ENCODE results near the gene CPSF4.

- TF ChIP-seq, protein P1, sequence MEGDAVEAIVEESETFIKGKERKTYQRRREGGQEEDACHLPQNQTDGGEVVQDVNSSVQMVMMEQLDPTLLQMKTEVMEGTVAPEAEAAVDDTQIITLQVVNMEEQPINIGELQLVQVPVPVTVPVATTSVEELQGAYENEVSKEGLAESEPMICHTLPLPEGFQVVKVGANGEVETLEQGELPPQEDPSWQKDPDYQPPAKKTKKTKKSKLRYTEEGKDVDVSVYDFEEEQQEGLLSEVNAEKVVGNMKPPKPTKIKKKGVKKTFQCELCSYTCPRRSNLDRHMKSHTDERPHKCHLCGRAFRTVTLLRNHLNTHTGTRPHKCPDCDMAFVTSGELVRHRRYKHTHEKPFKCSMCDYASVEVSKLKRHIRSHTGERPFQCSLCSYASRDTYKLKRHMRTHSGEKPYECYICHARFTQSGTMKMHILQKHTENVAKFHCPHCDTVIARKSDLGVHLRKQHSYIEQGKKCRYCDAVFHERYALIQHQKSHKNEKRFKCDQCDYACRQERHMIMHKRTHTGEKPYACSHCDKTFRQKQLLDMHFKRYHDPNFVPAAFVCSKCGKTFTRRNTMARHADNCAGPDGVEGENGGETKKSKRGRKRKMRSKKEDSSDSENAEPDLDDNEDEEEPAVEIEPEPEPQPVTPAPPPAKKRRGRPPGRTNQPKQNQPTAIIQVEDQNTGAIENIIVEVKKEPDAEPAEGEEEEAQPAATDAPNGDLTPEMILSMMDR (IDR thresholded peaks at IDR 0.05), result no peak
- TF ChIP-seq POLR2A (IDR thresholded peaks at IDR 0.05), result no peak
Observed at GRCh38 chr7:99402854-99403253, 35.9 kb upstream of the CPSF4 start.

Data from thyroid gland (tissue), 4 donors.